GM12875 (cell line): ENCODE measurements around the gene METAP1.
A peak's percentile ranks its signal among the peaks of the same experiment; 100 is the strongest.
"Not testable (repeated sequence)": the region's sequence is repeated elsewhere in the genome, so short reads cannot be mapped to it uniquely, and the experiment has no call there.

Experiments
- H3K4me3 ChIP-seq: one replicate; pipeline ENCODE4 v1.5.1; 2011; ENCODE audit warnings: low read depth, low read length, control low read depth
- TF ChIP-seq, protein P1 (sequence below): IDR thresholded peaks from 2 replicates; pipeline ENCODE4 v1.5.1; 2011; ENCODE audit warnings: low read depth, mild to moderate bottlenecking, control low read depth, inconsistent platforms, low read length, moderate library complexity, borderline replicate concordance; ENCODE audit not compliant: insufficient read depth

METAP1 gene

DNA sequence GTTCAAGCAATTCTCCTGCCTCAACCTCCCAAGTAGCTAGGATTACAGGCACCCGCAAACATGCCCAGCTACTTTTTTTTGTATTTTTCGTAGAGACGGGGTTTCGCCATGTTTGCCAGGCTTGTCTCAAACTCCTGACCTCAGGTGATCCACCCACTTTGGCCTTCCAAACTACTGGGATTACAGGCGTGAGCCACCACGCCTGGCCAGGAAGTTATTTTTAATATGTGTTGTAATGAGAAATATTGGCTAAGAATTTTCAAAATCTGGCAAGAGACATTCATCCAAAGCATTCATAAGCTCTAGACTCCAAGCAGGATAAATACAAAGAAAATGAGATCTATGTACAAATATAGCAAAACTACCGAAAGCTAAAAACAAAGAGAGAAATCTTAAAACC lies 18.0 kb upstream of the METAP1 start:
- TF ChIP-seq, protein P1, sequence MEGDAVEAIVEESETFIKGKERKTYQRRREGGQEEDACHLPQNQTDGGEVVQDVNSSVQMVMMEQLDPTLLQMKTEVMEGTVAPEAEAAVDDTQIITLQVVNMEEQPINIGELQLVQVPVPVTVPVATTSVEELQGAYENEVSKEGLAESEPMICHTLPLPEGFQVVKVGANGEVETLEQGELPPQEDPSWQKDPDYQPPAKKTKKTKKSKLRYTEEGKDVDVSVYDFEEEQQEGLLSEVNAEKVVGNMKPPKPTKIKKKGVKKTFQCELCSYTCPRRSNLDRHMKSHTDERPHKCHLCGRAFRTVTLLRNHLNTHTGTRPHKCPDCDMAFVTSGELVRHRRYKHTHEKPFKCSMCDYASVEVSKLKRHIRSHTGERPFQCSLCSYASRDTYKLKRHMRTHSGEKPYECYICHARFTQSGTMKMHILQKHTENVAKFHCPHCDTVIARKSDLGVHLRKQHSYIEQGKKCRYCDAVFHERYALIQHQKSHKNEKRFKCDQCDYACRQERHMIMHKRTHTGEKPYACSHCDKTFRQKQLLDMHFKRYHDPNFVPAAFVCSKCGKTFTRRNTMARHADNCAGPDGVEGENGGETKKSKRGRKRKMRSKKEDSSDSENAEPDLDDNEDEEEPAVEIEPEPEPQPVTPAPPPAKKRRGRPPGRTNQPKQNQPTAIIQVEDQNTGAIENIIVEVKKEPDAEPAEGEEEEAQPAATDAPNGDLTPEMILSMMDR, result no peak
- no peak overlapping the region for H3K4me3 ChIP-seq

DNA sequence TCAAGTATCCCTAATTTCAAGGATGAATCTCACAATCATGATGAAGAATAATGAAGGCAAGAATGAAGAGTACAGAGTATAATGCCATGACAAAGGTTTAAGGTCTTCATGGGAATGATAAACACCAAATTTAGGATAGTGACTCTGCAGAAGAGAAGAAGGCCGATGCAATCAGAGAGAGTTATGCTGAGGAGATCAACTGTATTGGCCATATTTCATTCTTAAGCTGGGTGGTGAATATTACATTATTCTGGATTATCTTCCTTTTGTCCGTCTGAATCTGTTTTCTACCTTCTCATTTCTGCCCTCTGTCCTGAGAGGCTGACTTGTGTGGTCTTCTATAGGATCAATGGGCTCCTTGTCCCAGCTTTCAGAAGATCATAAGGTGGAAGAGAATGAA lies 7.8 kb upstream of the METAP1 start:
- TF ChIP-seq, protein P1, result no peak
- no peak overlapping the region for H3K4me3 ChIP-seq

DNA sequence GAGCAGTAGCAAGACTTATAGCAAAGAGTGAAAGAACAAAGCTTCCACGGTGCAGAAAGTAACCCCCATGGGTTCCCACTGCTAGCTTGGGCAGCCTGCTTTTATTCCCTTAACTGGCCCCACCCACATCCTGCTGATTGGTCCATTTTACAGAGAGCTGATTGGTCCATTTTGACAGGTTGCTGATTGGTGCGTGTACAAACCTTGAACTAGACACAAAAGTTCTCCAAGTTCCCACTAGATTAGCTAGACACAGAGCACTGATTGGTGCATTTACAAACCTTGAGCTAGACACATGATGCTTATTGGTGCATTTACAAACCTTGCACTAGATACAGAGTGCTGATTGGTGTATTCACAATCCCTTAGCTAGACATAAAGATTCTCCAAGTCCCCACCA lies 2.7 kb upstream of the METAP1 start:
- H3K4me3 ChIP-seq, result not testable (repeated sequence)

DNA sequence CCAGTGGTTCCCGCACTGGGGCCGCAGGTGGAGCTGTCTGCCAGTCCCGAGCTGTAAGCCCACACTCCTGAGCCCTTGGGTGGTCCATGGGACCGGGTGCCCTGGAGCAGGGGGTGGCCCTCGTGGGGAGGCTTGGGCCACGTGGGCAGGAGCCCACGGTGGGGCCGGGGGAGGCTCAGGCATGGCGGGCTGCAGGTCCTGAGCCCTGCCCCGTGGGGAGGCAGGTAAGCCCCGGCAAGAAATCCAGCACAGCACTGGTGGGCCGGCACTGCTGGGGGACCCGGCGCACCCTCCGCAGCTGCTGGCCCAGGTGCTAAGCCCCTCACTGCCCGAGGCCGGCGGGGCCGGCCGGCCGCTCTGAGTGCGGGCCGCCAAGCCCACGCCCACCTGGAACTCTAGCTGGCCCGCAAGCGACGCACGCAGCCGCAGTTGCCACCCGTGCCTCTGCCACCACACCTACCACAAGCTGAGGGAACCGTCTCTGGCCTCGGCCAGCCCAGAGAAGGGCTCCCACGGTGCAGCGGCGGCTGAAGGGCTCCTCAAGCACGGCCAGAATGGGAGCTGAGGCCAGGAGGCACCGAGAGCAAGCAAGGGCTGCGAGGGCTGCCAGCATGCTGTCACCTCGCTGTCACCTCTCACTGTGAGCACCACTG lies 2.0 kb upstream of the METAP1 start:
- no peak overlapping the region for H3K4me3 ChIP-seq
- TF ChIP-seq, protein P1, result no peak

DNA sequence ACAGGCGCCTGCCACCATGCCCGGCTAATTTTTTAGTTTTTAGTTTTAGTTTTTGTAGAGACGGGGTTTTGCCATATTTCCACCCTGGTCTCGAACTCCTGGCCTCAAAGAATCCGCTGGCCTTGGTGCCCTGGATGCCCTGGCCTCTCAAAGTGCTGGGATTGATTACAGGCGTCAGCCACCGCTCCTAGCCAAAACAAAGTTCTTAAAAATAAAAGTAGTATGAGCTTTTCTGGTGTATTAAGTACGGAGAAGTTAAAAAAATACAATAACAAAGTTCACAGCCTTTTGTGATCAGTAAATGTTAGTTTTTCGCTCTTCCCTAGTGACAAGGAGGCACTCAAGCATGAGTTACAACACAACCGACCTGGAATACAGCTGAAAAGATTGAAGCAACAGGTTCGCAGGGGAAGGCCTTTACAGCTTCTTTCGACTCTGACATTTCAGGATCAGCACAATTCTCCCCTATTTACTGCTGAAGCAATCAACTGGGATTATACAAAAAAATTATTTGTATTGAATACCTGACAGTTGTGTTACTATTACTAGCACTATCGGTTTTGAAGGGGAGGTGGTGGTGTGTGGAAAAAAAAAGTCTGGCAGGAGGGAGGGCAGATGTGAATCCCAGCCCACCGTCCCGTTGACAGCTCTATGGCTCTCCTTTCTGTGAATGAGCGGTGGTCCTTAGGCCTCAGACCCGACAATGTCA lies 893 bp upstream of the METAP1 start:
- H3K4me3 ChIP-seq, result peak overlapping the region; percentile 48
- TF ChIP-seq, protein P1, result no peak

DNA sequence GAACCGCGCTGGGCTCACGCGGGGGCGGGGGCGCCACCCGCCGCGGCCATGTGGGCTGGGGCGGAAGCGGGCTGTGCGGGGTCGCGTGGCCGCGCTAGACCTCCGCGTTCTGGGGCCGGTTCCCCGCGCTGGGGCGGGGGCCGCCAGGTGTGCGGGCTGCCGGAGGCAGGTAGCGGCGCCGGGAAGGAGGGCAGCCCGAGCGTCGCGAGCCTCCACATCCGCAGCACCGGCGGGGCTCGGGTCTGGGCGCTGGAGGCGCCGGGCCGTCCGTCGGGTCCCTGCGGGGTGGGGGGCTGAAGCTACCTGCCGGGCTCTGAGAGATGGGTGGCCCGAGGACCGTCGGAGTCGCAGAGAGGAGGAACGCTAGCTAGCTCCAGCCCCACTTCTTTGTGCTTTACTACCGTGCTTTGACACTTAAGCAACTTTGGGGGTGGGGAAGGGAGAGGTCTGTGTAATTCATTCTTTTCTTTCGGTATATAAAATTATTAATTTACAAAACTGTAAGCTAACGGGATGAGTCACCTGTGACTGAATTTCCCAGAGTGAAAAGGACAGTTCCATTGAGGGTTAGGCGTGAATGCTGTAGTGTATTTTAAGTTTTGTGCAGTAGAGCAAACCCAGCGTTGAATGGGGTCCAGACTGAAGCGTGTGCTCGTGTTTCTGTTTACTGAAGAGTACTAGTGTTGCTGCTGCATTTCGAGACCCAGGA lies 689 bp downstream of the METAP1 start:
- H3K4me3 ChIP-seq, result peak overlapping the region; percentile 79
- TF ChIP-seq, protein P1, result no peak

DNA sequence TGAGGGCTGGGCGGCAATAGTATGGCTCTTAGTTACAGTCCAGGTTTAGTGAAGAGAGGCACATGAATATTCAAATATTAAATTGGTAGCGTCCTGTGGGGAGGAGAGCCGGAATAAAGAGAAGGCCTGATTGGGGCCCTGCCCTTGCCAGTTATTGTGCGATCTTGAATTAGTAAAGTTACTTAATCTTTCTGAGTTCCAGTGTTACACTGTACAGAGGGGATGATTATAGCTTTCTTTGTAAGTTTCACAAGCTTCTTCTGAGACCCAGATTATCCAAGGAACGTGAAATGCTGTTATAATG lies 1.2 kb downstream of the METAP1 start:
- peak overlapping the region; percentile 79 for H3K4me3 ChIP-seq
- TF ChIP-seq, protein P1, result no peak
